ENCODE results near the gene ACTR1A.
A peak's percentile ranks its signal among the peaks of the same experiment; 100 is the strongest.
"Not testable (repeated sequence)": the region's sequence is repeated elsewhere in the genome, so short reads cannot be mapped to it uniquely, and the experiment has no call there.

The ACTR1A gene

GRCh38 chr10:102535481-102536147, 33.1 kb upstream of the ACTR1A start:
- Histone ChIP-seq H3K4me3 (ENCODE audit: low read depth, low read length) (no peak overlapping the region), H3K27me3 (replicated peaks) (no peaks in the 10 kb centered on the region), H3K36me3 (replicated peaks) (no peaks in the 10 kb centered on the region), H3K27ac (no peak overlapping the region)
- TF ChIP-seq CTCF (IDR thresholded peaks at IDR 0.05; ENCODE audit: low read depth, low read length, missing control alignments), result no peak
- no peak for DNase-seq
- in situ Hi-C loops (cut with HindIII; ENCODE audit: low pct_ligation_motif_present, low sequenced_read_pairs), result no loop called here

DNA sequence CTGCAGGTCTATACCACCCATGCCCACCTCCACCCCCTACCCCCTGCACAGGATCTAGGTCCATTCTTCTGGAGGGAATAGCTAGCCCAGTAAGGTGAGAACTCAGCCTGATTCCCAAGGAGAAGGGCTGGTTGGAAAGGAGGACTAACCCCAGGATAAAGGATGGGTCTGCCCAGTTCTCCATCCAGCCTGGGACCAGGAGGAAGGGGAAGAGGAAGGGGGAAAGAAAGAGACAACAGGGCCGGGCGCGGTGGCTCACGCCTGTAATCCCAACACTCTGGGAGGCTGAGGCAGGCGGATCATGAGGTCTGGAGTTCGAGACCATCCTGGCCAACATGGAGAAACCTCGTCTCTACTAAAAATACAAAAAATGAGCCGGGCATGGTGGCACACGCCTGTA, 32.5 kb upstream of the ACTR1A start:
- H3K4me3 ChIP-seq (ENCODE audit: low read depth, low read length); H3K27me3 ChIP-seq (replicated peaks); H3K27ac ChIP-seq; in situ Hi-C loops (cut with HindIII; ENCODE audit: low pct_ligation_motif_present, low sequenced_read_pairs); DNase-seq; H3K36me3 ChIP-seq (replicated peaks): not testable (repeated sequence)

DNA sequence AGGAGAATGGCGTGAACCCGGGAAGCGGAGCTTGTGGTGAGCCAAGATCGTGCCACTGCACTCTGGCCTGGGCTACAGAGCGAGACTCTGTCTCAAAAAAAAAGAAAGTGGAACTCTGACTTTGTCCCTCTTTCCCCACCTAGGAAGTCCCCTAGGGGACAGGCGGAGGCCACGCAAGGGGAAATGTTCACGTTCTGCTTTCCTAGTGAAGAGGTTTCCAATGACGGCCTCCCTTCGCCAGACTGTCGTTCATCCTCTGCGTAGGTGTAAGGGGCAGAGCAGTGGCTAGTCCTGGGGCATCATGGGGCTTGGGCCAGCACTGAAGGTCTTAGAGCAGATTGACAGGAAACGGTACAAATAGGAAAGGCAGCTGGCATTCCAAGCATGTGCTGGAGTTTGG, 31.8 kb upstream of the ACTR1A start:
- DNase-seq, result no peak
- in situ Hi-C loops (cut with HindIII; ENCODE audit: low pct_ligation_motif_present, low sequenced_read_pairs), result no loop called here
- no peak overlapping the region for H3K4me3 ChIP-seq (ENCODE audit: low read depth, low read length)
- no peaks in the 10 kb centered on the region for H3K27me3 ChIP-seq (replicated peaks)
- no peaks in the 10 kb centered on the region for H3K36me3 ChIP-seq (replicated peaks)
- H3K27ac ChIP-seq, result no peak overlapping the region
- no peak for TF ChIP-seq CTCF (IDR thresholded peaks at IDR 0.05; ENCODE audit: low read depth, low read length, missing control alignments)

DNA sequence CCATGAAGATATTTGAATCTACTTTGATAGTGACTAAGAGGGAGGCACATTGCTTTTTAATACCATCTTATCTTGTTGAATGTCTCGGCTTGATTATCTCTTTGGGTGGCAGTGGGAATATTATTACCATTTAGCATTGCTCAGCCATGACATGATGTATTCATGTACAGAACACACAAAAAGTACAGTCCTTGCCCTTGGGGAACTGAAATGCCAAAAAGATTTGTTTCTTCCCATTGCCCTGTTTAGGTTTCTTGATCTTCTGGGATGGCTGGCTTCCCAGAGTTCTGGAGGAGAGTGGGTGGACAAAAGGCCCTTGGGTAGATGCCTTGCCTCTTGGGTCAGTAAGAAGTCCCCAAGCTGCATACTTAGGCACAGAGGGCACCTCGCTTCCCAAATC, 25.0 kb upstream of the ACTR1A start:
- peaks cover 4% of the 10 kb centered on the region for H3K36me3 ChIP-seq (replicated peaks)
- in situ Hi-C loops (cut with HindIII; ENCODE audit: low pct_ligation_motif_present, low sequenced_read_pairs), result no loop called here
- no peak for TF ChIP-seq CTCF (IDR thresholded peaks at IDR 0.05; ENCODE audit: low read depth, low read length, missing control alignments)
- H3K27me3 ChIP-seq (replicated peaks), result no peaks in the 10 kb centered on the region
- no peak overlapping the region for H3K4me3 ChIP-seq (ENCODE audit: low read depth, low read length)
- H3K27ac ChIP-seq, result no peak overlapping the region
- peak; percentile 19 for DNase-seq

- no peak for TF ChIP-seq CTCF (IDR thresholded peaks at IDR 0.05; ENCODE audit: low read depth, low read length, missing control alignments)
- H3K27me3 ChIP-seq (replicated peaks), result no peaks in the 10 kb centered on the region
- H3K27ac ChIP-seq, result no peak overlapping the region
- no peak overlapping the region for H3K4me3 ChIP-seq (ENCODE audit: low read depth, low read length)
- no peak for DNase-seq
- H3K36me3 ChIP-seq (replicated peaks), result peaks cover 4% of the 10 kb centered on the region
- in situ Hi-C loops (cut with HindIII; ENCODE audit: low pct_ligation_motif_present, low sequenced_read_pairs), result no loop called here
Observed at GRCh38 chr10:102524746-102525145, 22.2 kb upstream of the ACTR1A start.

DNA sequence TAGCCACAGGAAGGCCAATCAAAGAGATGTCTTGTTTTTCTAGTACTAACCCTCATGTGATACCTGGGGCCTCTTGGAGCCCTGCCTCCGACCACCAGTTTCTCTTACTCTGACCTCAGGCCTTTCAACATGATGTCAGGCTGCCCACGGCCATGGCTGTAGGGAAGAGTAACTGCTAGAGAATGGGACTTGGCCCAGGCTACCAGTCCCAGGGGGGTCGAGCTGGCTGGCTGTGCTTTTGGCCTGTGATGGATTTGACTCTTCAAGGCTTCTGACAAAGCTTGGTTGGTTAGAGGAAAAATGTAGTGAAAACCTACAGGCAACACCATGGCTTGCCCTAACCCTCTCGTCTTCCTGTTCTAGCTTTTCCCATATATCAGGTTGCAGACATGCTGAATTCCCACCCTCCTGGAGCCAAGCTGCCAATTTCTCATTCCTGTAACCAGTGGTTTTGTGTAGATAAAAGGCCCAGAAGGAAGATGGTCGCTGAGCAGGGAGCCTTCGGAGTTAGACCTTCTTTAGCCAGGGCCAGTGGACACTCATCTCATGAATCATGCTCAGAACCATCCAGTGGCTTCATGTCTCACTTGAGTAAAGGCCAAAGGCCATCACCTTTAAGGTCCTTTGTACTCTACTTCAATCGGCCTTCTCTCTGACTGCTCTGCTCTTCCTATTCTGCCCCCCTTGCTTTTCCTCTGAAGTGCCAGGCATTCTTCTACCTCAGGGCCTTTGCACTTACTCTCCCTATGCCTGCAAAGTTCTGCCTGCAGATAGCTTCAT, 20.9 kb upstream of the ACTR1A start:
- Histone ChIP-seq H3K36me3 (replicated peaks) (peaks cover 4% of the 10 kb centered on the region), H3K27me3 (replicated peaks) (no peaks in the 10 kb centered on the region), H3K27ac (peak overlapping the region; percentile 9), H3K4me3 (ENCODE audit: low read depth, low read length) (no peak overlapping the region)
- DNase-seq, result peak; percentile 47
- in situ Hi-C loops (cut with HindIII; ENCODE audit: low pct_ligation_motif_present, low sequenced_read_pairs), result no loop called here
- no peak for TF ChIP-seq CTCF (IDR thresholded peaks at IDR 0.05; ENCODE audit: low read depth, low read length, missing control alignments)

Measured in brain microvascular endothelial cell (primary cell).